Neural cell (in vitro differentiated cells): ENCODE data around the gene DENND4B. TPM values are rescaled to one million over a fixed set of nuclear protein-coding genes. Genes with fewer than 3 reads are reported as not detected.

ENCODE experiments used
- H2AFZ ChIP-seq: fragments of 200-600, 300-800 bp; sonication (generic), shearing (Covaris generic); 2 replicates; pipeline ENCODE4 v1.6.0; 2014; ENCODE audit warnings: low read depth, mild to moderate bottlenecking, antibody characterized with exemption, low read length, moderate library complexity
- H3F3A ChIP-seq: fragments of 200-600 bp; shearing (Covaris generic); 2 replicates; pipeline ENCODE4 v1.6.1; 2016; ENCODE audit warnings: mild to moderate bottlenecking, moderate library complexity, mixed read lengths, antibody characterized with exemption, low read length; ENCODE audit not compliant: insufficient read depth, poor library complexity, severe bottlenecking
- H3K27ac ChIP-seq: fragments of 200-600, 300-800 bp; sonication (generic), shearing (Covaris generic); 2 replicates; pipeline ENCODE4 v1.5.1; 2014; ENCODE audit warnings: mild to moderate bottlenecking, low read length, moderate library complexity
- H3K27me3 ChIP-seq: fragments of 300-800, 200-600 bp; sonication (generic), shearing (Covaris generic); 2 replicates; pipeline ENCODE4 v1.6.0; 2014; ENCODE audit warnings: mild to moderate bottlenecking, low read depth, low read length, moderate library complexity; ENCODE audit not compliant: insufficient read depth
- H3K36me3 ChIP-seq: fragments of 300-800, 200-600 bp; sonication (generic), shearing (Covaris generic); 2 replicates; pipeline ENCODE4 v1.5.1; 2014; ENCODE audit warnings: mild to moderate bottlenecking, antibody characterized with exemption, low read length, moderate library complexity; ENCODE audit not compliant: insufficient read depth
- H3K4me2 ChIP-seq: fragments of 300-800, 200-600 bp; sonication (generic), shearing (Covaris generic); 2 replicates; pipeline ENCODE4 v1.6.0; 2014; ENCODE audit warnings: mild to moderate bottlenecking, low read length
- H3K4me3 ChIP-seq: fragments of 300-800, 200-600 bp; sonication (generic), shearing (Covaris generic); 2 replicates; pipeline ENCODE4 v1.5.1; 2014; ENCODE audit warnings: mild to moderate bottlenecking, low read length, moderate library complexity
- H3K79me2 ChIP-seq: fragments of 200-600 bp; shearing (Covaris generic); replicated peaks from 2 replicates; pipeline ENCODE4 v1.6.0; 2014; ENCODE audit warnings: mild to moderate bottlenecking, low read length, moderate library complexity; ENCODE audit not compliant: insufficient read depth
- H3K9ac ChIP-seq: fragments of 300-800, 200-600 bp; sonication (generic), shearing (Covaris generic); 2 replicates; pipeline ENCODE4 v1.6.1; 2016; ENCODE audit warnings: mild to moderate bottlenecking, low read length, mixed read lengths
- H3K9me2 ChIP-seq: fragments of 200-600 bp; shearing (Covaris generic); 2 replicates; pipeline ENCODE4 v1.6.1; 2016; ENCODE audit warnings: mild to moderate bottlenecking, low read length, mixed read lengths; ENCODE audit not compliant: insufficient read depth
- H3K9me3 ChIP-seq: fragments of 200-600, 300-800 bp; sonication (generic), shearing (Covaris generic); 2 replicates; pipeline ENCODE4 v1.6.1; 2016; ENCODE audit warnings: mild to moderate bottlenecking, mixed run types, low read length, moderate library complexity, mixed read lengths
- H4K20me1 ChIP-seq: fragments of 200-600 bp; shearing (Covaris generic); 2 replicates; pipeline ENCODE4 v1.6.1; 2016; ENCODE audit warnings: mild to moderate bottlenecking, mixed run types; ENCODE audit not compliant: insufficient read depth
- EP300 ChIP-seq: fragments of 450-650 bp; conservative IDR thresholded peaks from 2 replicates; pipeline ENCODE4 v1.6.1; 2014; ENCODE audit warnings: antibody characterized with exemption, mild to moderate bottlenecking, moderate library complexity; ENCODE audit not compliant: poor library complexity, severe bottlenecking
- EZH2 ChIP-seq: fragments of 200-600, 300-800 bp; shearing (Covaris generic), sonication (generic); IDR thresholded peaks from 2 replicates; pipeline ENCODE4 v1.6.1; 2014; ENCODE audit warnings: antibody characterized with exemption, low read length, borderline replicate concordance, mild to moderate bottlenecking; ENCODE audit not compliant: insufficient read depth, poor library complexity, severe bottlenecking
- MXI1 ChIP-seq: fragments of 450-650 bp; conservative IDR thresholded peaks from 2 replicates; pipeline ENCODE4 v1.6.1; 2014; ENCODE audit warnings: antibody characterized with exemption, mild to moderate bottlenecking; ENCODE audit not compliant: poor library complexity, severe bottlenecking
- POLR2AphosphoS5 ChIP-seq: IDR thresholded peaks from 2 replicates; pipeline ENCODE4 v1.6.1; 2012
- RAD21 ChIP-seq: fragments of 450-650 bp; conservative IDR thresholded peaks from 2 replicates; pipeline ENCODE4 v1.6.1; 2014; ENCODE audit warnings: antibody characterized with exemption, mild to moderate bottlenecking, moderate library complexity
- SMC3 ChIP-seq: fragments of 450-650 bp; conservative IDR thresholded peaks from 2 replicates; pipeline ENCODE4 v1.6.1; 2014; ENCODE audit warnings: antibody characterized with exemption, mild to moderate bottlenecking, moderate library complexity; ENCODE audit not compliant: poor library complexity
- TAF1 ChIP-seq: IDR thresholded peaks from 2 replicates; pipeline ENCODE4 v1.6.1; 2012; ENCODE audit warnings: low read depth
- polyA plus RNA-seq: library from polyadenylated mRNA; depleted of rRNA; stranded (reverse); fragments of >200 nt; gene quantifications from 2 replicates; pipeline ENCODE4 v1.2.3, GENCODE V29; 2014
- TF ChIP-seq, protein P1 (sequence below): IDR thresholded peaks from 2 replicates; pipeline ENCODE4 v1.6.1; 2012; ENCODE audit warnings: borderline replicate concordance
- TF ChIP-seq, protein P2 (sequence below): fragments of 450-650 bp; IDR thresholded peaks from 2 replicates; pipeline ENCODE4 v1.5.1; 2014; ENCODE audit warnings: antibody characterized with exemption, mild to moderate bottlenecking, moderate library complexity; ENCODE audit not compliant: poor library complexity, severe bottlenecking

The DENND4B gene
- polyA plus RNA-seq, 1 donor from 2014 or later = 25.3 TPM

DNA sequence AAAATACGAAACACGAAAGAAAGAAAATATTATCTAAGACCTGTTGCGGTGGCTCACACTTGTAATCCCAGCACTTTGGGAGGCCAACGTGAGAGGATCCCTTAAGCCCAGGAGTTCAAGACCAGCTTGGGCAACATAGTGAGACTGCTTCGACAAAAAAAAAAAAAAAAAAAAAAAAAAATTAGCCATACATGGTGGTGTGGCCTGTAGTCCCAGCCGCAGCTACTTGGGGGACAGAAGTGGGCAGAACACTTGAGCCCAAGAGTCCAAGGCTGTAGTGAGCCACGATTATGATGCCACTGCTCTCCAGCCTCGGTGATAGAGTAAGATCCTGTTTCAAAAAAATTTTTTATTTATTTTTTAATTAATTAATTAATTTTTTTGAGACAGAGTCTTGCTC is 41.1 kb upstream of the DENND4B start:
- TF ChIP-seq RAD21 (no peak), SMC3 (no peak), EZH2 (no peak), TAF1 (no peak), POLR2AphosphoS5 (no peak), EP300 (no peak), MXI1 (no peak)
- TF ChIP-seq, protein P1, sequence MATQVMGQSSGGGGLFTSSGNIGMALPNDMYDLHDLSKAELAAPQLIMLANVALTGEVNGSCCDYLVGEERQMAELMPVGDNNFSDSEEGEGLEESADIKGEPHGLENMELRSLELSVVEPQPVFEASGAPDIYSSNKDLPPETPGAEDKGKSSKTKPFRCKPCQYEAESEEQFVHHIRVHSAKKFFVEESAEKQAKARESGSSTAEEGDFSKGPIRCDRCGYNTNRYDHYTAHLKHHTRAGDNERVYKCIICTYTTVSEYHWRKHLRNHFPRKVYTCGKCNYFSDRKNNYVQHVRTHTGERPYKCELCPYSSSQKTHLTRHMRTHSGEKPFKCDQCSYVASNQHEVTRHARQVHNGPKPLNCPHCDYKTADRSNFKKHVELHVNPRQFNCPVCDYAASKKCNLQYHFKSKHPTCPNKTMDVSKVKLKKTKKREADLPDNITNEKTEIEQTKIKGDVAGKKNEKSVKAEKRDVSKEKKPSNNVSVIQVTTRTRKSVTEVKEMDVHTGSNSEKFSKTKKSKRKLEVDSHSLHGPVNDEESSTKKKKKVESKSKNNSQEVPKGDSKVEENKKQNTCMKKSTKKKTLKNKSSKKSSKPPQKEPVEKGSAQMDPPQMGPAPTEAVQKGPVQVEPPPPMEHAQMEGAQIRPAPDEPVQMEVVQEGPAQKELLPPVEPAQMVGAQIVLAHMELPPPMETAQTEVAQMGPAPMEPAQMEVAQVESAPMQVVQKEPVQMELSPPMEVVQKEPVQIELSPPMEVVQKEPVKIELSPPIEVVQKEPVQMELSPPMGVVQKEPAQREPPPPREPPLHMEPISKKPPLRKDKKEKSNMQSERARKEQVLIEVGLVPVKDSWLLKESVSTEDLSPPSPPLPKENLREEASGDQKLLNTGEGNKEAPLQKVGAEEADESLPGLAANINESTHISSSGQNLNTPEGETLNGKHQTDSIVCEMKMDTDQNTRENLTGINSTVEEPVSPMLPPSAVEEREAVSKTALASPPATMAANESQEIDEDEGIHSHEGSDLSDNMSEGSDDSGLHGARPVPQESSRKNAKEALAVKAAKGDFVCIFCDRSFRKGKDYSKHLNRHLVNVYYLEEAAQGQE = no peak
- TF ChIP-seq, protein P2, sequence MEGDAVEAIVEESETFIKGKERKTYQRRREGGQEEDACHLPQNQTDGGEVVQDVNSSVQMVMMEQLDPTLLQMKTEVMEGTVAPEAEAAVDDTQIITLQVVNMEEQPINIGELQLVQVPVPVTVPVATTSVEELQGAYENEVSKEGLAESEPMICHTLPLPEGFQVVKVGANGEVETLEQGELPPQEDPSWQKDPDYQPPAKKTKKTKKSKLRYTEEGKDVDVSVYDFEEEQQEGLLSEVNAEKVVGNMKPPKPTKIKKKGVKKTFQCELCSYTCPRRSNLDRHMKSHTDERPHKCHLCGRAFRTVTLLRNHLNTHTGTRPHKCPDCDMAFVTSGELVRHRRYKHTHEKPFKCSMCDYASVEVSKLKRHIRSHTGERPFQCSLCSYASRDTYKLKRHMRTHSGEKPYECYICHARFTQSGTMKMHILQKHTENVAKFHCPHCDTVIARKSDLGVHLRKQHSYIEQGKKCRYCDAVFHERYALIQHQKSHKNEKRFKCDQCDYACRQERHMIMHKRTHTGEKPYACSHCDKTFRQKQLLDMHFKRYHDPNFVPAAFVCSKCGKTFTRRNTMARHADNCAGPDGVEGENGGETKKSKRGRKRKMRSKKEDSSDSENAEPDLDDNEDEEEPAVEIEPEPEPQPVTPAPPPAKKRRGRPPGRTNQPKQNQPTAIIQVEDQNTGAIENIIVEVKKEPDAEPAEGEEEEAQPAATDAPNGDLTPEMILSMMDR = no peak
- no peaks in the 10 kb centered on the region for H3K9me2 ChIP-seq
- H3K9me3 ChIP-seq = no peaks in the 10 kb centered on the region
- no peak overlapping the region for H3K4me2 ChIP-seq
- H3K27ac ChIP-seq = no peak overlapping the region
- H3K27me3 ChIP-seq = no peaks in the 10 kb centered on the region
- H3K9ac ChIP-seq = no peak overlapping the region
- H4K20me1 ChIP-seq = no peaks in the 10 kb centered on the region
- H3K4me3 ChIP-seq = no peak overlapping the region
- H3K36me3 ChIP-seq = peaks cover 2% of the 10 kb centered on the region
- H3F3A ChIP-seq = no peaks in the 10 kb centered on the region
- no peak overlapping the region for H2AFZ ChIP-seq
- peaks cover 15% of the 10 kb centered on the region for H3K79me2 ChIP-seq

DNA sequence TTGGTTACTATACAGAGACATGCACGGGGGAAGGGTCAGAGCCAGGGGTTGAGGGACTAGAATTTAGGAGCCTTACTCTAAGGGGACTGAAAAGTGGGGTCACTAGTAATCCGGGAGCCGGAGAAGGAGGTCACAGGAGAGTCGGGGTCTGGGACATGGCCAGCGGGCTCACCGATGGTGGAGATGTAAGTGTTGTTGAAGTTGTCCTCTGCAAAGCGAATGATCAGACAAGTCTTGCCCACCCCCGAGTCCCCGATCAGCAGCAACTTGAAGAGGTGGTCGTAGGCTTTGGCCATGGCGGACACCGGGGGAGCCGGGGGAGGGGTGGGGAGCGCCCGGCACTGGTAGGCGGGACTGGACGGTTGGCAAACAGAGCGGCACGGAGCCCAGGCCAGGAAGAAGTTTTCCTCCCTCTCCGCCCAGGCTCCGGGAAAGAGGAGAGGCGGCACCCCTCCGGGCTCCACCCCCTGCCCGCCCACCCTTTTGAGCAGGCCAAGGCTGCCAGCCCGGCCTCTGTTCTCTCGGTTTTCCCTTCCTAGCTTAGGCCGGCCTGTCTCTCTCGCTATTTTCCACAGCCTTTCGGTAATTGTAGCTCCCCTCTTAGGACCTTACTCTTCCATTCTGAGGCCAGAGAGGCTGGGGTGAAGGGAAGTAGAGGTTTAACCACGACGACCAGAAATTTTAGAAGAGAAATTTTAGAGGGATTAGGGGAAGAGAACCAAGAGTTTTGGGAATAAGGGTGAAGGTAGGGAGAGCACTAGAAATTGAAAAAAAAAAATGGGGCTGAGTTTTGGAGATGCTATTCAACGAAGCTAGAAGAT is 39.6 kb upstream of the DENND4B start, which contains the start of gene RAB13:
RAB13 (minus strand) TSS at position 399 of the 821 bp plus-strand sequence; CDS start at position 296, 103 bp downstream.
- Histone ChIP-seq H3K27ac (no peak within 1 kb of the TSS), H3K36me3 (no peaks in the 10 kb centered on the region)

More for the DNA sequence above, 39.6 kb upstream of the DENND4B start, which contains the start of gene RAB13:
- H3F3A ChIP-seq = no peaks in the 10 kb centered on the region
- H3K27me3 ChIP-seq = no peaks in the 10 kb centered on the region
- no peaks in the 10 kb centered on the region for H3K9me2 ChIP-seq
- H3K9ac ChIP-seq = no peak within 1 kb of the TSS
- no peak within 1 kb of the TSS for H3K4me3 ChIP-seq
- peaks cover 6% of the 10 kb centered on the region for H3K79me2 ChIP-seq
- no peak within 1 kb of the TSS for H3K4me2 ChIP-seq
- no peaks in the 10 kb centered on the region for H4K20me1 ChIP-seq
- no peaks in the 10 kb centered on the region for H3K9me3 ChIP-seq
- TF ChIP-seq POLR2AphosphoS5 (no peak), EZH2 (no peak), TAF1 (no peak), SMC3 (no peak), MXI1 (no peak), RAD21 (no peak), EP300 (no peak)
- TF ChIP-seq, protein P2 = no peak
- TF ChIP-seq, protein P1 = no peak
- no peak within 1 kb of the TSS for H2AFZ ChIP-seq
